ENCODE results near the gene TMEM9.

GRCh38 chr1:201093561-201093960 is 60.7 kb downstream of the TMEM9 start:
- TF ChIP-seq CTCF (conservative IDR thresholded peaks at IDR 0.05; ENCODE audit: low read depth, low read length) (no peak), EZH2phosphoT487 (IDR thresholded peaks at IDR 0.05; ENCODE audit: borderline replicate concordance, low read length) (no peak), EZH2 (IDR thresholded peaks at IDR 0.05; ENCODE audit: low read length, unreplicated experiment) (no peak)
